HepG2 (cell line): ENCODE data around the gene RAMP3. TPM values are rescaled to one million over a fixed set of nuclear protein-coding genes. Genes with fewer than 3 reads are reported as not detected.

Experiments used
- ATAC-seq: fragments of 200-7000 bp; cut with Tn5 transposase; 3 replicates; pipeline ENCODE4 v1.9.1; 2020; ENCODE audit warnings: mild to moderate bottlenecking, moderate library complexity
- BruUV-seq: library from RNA; stranded (reverse); fragments of 400-500 nt; replicated peaks from 2 replicates; lab custom pipeline; 2021; lab: Mats Ljungman, UMichigan
- CTCF ChIA-PET: fragments of 300-600 bp; formaldehyde crosslinking; extraction: SDS; loops from one replicate; lab custom pipeline; 2021; ENCODE audit warnings: low total read pairs, inconsistent platforms, low intra/inter-chr PET ratio; lab: Yijun Ruan, JAX
- POLR2A ChIA-PET: fragments of 350-600 bp; sonication (Branson Sonifier 250); formaldehyde crosslinking; loops from one replicate; lab custom pipeline; 2020; ENCODE audit warnings: antibody characterized with exemption, inconsistent platforms; lab: Yijun Ruan, JAX
- DNase-seq: peaks from one replicate; pipeline ENCODE4 v3.0.0-alpha.2; 2015; ENCODE audit warnings: low spot score
- FAIRE-seq: peaks from 3 replicates; lab custom pipeline; 2011; peaks lifted over from hg19 to GRCh38; lab: Jason Lieb, UNC
- H2AFZ ChIP-seq: one replicate; pipeline ENCODE4 v1.6.1; 2011; ENCODE audit warnings: low read length, inconsistent platforms
- H3K27ac ChIP-seq: fragments of 300-600 bp; 3 replicates; pipeline ENCODE4 v1.8.0; 2011; ENCODE audit warnings: mixed run types, mild to moderate bottlenecking, mixed read lengths, low read length, inconsistent platforms; ENCODE audit not compliant: insufficient read depth; ENCODE audit errors: extremely low read length
- H3K27me3 ChIP-seq, 2 experiments: fragments of 200-600 bp in 1 of 2; 2 replicates in 1 of 2; 3 replicates in 1 of 2; pipeline versions ENCODE4 v1.6.0 to v1.8.0; 2011; ENCODE audit warnings: low read length in 2 of 2, mild to moderate bottlenecking in 2 of 2, moderate library complexity in 2 of 2, inconsistent platforms in 1 of 2; ENCODE audit not compliant: insufficient read depth in 2 of 2, control insufficient read depth in 1 of 2
- H3K36me3 ChIP-seq, 2 experiments: fragments of 200-600 bp in 1 of 2; replicated peaks in 1 of 2; 2 replicates in 1 of 2; 3 replicates in 1 of 2; pipeline versions ENCODE4 v1.5.1 to v1.8.0; 2011; ENCODE audit warnings: low read length in 2 of 2, inconsistent platforms in 1 of 2; ENCODE audit not compliant: insufficient read depth in 2 of 2, control insufficient read depth in 1 of 2
- H3K4me1 ChIP-seq: 2 replicates; pipeline ENCODE4 v1.5.1; 2012; ENCODE audit warnings: low read length, inconsistent platforms; ENCODE audit not compliant: insufficient read depth
- H3K4me2 ChIP-seq: 2 replicates; pipeline ENCODE4 v1.6.0; 2011; ENCODE audit warnings: low read depth, low read length, inconsistent platforms
- H3K4me3 ChIP-seq, 3 experiments: fragments of 200-600 bp in 1 of 3; sonication (generic), shearing (Covaris generic) in 1 of 3; replicated peaks in 1 of 3; 2 replicates each; pipeline ENCODE4 v1.5.1; 2011 to 2016; ENCODE audit warnings: low read length in 3 of 3, inconsistent platforms in 2 of 3, low read depth in 2 of 3, mild to moderate bottlenecking in 2 of 3, control low read depth in 1 of 3, mixed read lengths in 1 of 3; ENCODE audit not compliant: insufficient read depth in 1 of 3
- H3K79me2 ChIP-seq: one replicate; pipeline ENCODE4 v1.6.1; 2011; ENCODE audit warnings: low read length, inconsistent platforms; ENCODE audit not compliant: insufficient read depth
- H3K9ac ChIP-seq: 2 replicates; pipeline ENCODE4 v1.6.0; 2011; ENCODE audit warnings: mild to moderate bottlenecking, low read depth, low read length, inconsistent platforms; ENCODE audit not compliant: insufficient read depth
- H3K9me3 ChIP-seq: 2 replicates; pipeline ENCODE4 v1.5.1; 2012; ENCODE audit warnings: mild to moderate bottlenecking, low read length
- H4K20me1 ChIP-seq: 2 replicates; pipeline ENCODE4 v1.6.0; 2011; ENCODE audit warnings: inconsistent platforms, mild to moderate bottlenecking, low read length, moderate library complexity; ENCODE audit not compliant: insufficient read depth
- HDAC1 ChIP-seq: sonication (generic); formaldehyde crosslinking; IDR thresholded peaks from 2 replicates; pipeline ENCODE4 v1.5.1; 2020; ENCODE audit warnings: mild to moderate bottlenecking, missing genetic modification reagents
- LRRFIP1 ChIP-seq: sonication (generic); formaldehyde crosslinking; conservative IDR thresholded peaks from 2 replicates; pipeline ENCODE4 v1.4.0; 2020; ENCODE audit warnings: missing genetic modification reagents
- MEF2D ChIP-seq: sonication (generic); formaldehyde crosslinking; IDR thresholded peaks from 2 replicates; pipeline ENCODE4 v1.5.1; 2020; ENCODE audit warnings: mild to moderate bottlenecking, missing genetic modification reagents
- MTA3 ChIP-seq: sonication (generic); formaldehyde crosslinking; IDR thresholded peaks from 2 replicates; pipeline ENCODE4 v1.4.0; 2020; ENCODE audit warnings: missing genetic modification reagents
- NR2F1 ChIP-seq, 2 experiments: fragments of 450-650 bp in 1 of 2; formaldehyde crosslinking in 1 of 2; IDR thresholded peaks; 2 replicates each; pipeline versions ENCODE4 v1.5.0 to v1.6.1; 2016 to 2020; ENCODE audit warnings: mild to moderate bottlenecking in 1 of 2, missing compliant biosample characterization in 1 of 2, missing genetic modification reagents in 1 of 2, moderate library complexity in 1 of 2
- TOE1 ChIP-seq: sonication (generic); formaldehyde crosslinking; IDR thresholded peaks from 2 replicates; pipeline ENCODE4 v1.4.0; 2020; ENCODE audit warnings: mild to moderate bottlenecking, missing genetic modification reagents
- ZNF713 ChIP-seq: sonication (generic); formaldehyde crosslinking; IDR thresholded peaks from 2 replicates; pipeline ENCODE4 v1.4.0; 2020; ENCODE audit warnings: mild to moderate bottlenecking, missing genetic modification reagents
- ZNF761 ChIP-seq: sonication (generic); formaldehyde crosslinking; conservative IDR thresholded peaks from 2 replicates; pipeline ENCODE4 v1.4.0; 2020; ENCODE audit warnings: mild to moderate bottlenecking, missing genetic modification reagents
- ZNF784 ChIP-seq: sonication (generic); formaldehyde crosslinking; IDR thresholded peaks from 2 replicates; pipeline ENCODE4 v1.5.1; 2020; ENCODE audit warnings: missing genetic modification reagents, mild to moderate bottlenecking, borderline replicate concordance
- WGBS: methylation state at CpG from one replicate; pipeline ENCODE4 v1.1.6; 2017; ENCODE audit warnings: low lambda C conversion rate; 5-methylcytosine and 5-hydroxymethylcytosine counted together
- in situ Hi-C: cut with HindIII; loops from 2 replicates; pipeline ENCODE4 v1.10.0; 2017; ENCODE audit warnings: low pct_unique_long_range_greater_than_20kb; ENCODE audit not compliant: extremely low pct_ligation_motif_present
- intact Hi-C: fragments of 100-400 bp; cut with micrococcal nuclease; formaldehyde crosslinking; loops from one replicate; pipeline ENCODE4 v1.10.0; 2022; ENCODE audit not compliant: unreplicated experiment
- polyA plus RNA-seq, 8 experiments: library from polyadenylated mRNA; depleted of rRNA in 3 of 8; stranded (reverse) in 7 of 8; unstranded in 1 of 8; fragments of >200 nt; fragmentation: Illumina TruSeq in 4 of 8; extraction: Trizol in 4 of 8; gene quantifications; 2 replicates each; pipeline versions ENCODE4 v1.2.1 to v1.2.3, GENCODE V29; 2011 to 2016; ENCODE audit warnings: low read depth in 4 of 8, missing spikeins in 1 of 8, mixed read lengths in 1 of 8; ENCODE audit not compliant: insufficient read depth in 1 of 8
- total RNA-seq, 5 experiments: library from RNA; depleted of rRNA; stranded (reverse); fragments of >200 nt; fragmentation: Illumina TruSeq; extraction: Trizol; gene quantifications; 2 replicates each; pipeline ENCODE4 v1.2.3, GENCODE V29; 2016; ENCODE audit warnings: low read depth in 1 of 5

Gene RAMP3
- total and polyA plus RNA-seq, 2 of the 13 experiments (the other 11 are each of a cell fraction or from before 2014, with no cell fraction given), result not detected

- Histone ChIP-seq H3K9ac (no peak overlapping the region), H3K4me2 (no peak overlapping the region), H3K79me2 (no peaks in the 10 kb centered on the region), H2AFZ (no peak overlapping the region), H3K27me3 (peaks cover 2 to 37% of the 10 kb centered on the region in 2 experiments; a peak in 3 of 5 replicates), H3K36me3 (no peaks in the 10 kb centered on the region), H3K9me3 (no peaks in the 10 kb centered on the region), H3K27ac (no peak overlapping the region), H3K4me3 (no peak overlapping the region), H3K4me1 (no peaks in the 10 kb centered on the region), H4K20me1 (no peaks in the 10 kb centered on the region)
- no peak for FAIRE-seq
- POLR2A ChIA-PET, result no interaction called here
- intact Hi-C loops (no loop called here), in situ Hi-C loops (no loop called here)
- no peak for ATAC-seq
- no peak for TF ChIP-seq MEF2D (CRISPR knock-in tag)
- no peak for TF ChIP-seq MTA3 (CRISPR knock-in tag)
- no peak for TF ChIP-seq ZNF713
- no peak for TF ChIP-seq NR2F1 (CRISPR knock-in tag; IDR thresholded peaks at IDR 0.05)
- no peak for TF ChIP-seq ZNF761
- TF ChIP-seq ZNF784 (CRISPR knock-in tag), result no peak
- no peak for TF ChIP-seq TOE1 (CRISPR knock-in tag)
- no peak for TF ChIP-seq HDAC1 (CRISPR knock-in tag)
- TF ChIP-seq LRRFIP1 (CRISPR knock-in tag), result no peak
- 0% methylated on average over 1 of the region's 1 CpG for WGBS
- DNase-seq, result no peak
- BruUV-seq, result no TSS peak
- CTCF ChIA-PET, result no interaction called here
Observed at GRCh38 chr7:45233249-45233775, 75.7 kb downstream of the RAMP3 start.

Other genes with a start within 250 kb of the RAMP3 start
- 0.28 and 0.29 TPM in 2 replicates for gene MYO1G, start 178.8 kb upstream of the RAMP3 start, total RNA-seq (2016; rRNA removed; fragmentation: Illumina TruSeq; extraction: Trizol)
- gene MYO1G, start 178.8 kb upstream of the RAMP3 start, polyA plus RNA-seq (2011; rRNA removed), result 1.1 and 2.4 TPM in 2 replicates
- gene CCM2, start 157.6 kb upstream of the RAMP3 start, total RNA-seq (2016; rRNA removed; fragmentation: Illumina TruSeq; extraction: Trizol), result 14.2 and 15.8 TPM in 2 replicates
- 13.7 and 20.8 TPM in 2 replicates for gene CCM2, start 157.6 kb upstream of the RAMP3 start, polyA plus RNA-seq (2011; rRNA removed)
- 0.08 TPM in 1 of 2 replicates, not detected in the other for gene NACAD, start 68.8 kb upstream of the RAMP3 start, total RNA-seq (2016; rRNA removed; fragmentation: Illumina TruSeq; extraction: Trizol)
- gene NACAD, start 68.8 kb upstream of the RAMP3 start, polyA plus RNA-seq (2011; rRNA removed), result 0.04 and 0.07 TPM in 2 replicates
- gene TBRG4, start 46.1 kb upstream of the RAMP3 start, total RNA-seq (2016; rRNA removed; fragmentation: Illumina TruSeq; extraction: Trizol), result 87.8 and 90.3 TPM in 2 replicates
- gene TBRG4, start 46.1 kb upstream of the RAMP3 start, polyA plus RNA-seq (2011; rRNA removed), result 107 and 122 TPM in 2 replicates